Fibroblast of lung (primary cell): ENCODE measurements around the gene HID1.

Experiments
- CTCF ChIP-seq, 2 donors: IDR thresholded peaks in 1 of 2; conservative IDR thresholded peaks in 1 of 2; 1 replicate in 1 of 2; 2 replicates in 1 of 2; pipeline ENCODE4 v1.5.1; 2011 to 2012; ENCODE audit warnings: low read length in 2 of 2, control low read depth in 1 of 2, inconsistent platforms in 1 of 2, low read depth in 1 of 2, mild to moderate bottlenecking in 1 of 2
- EZH2 ChIP-seq: IDR thresholded peaks from 2 replicates; pipeline ENCODE4 v1.5.1; 2012; ENCODE audit warnings: low read length, control low read depth, mild to moderate bottlenecking; ENCODE audit errors: missing control alignments

- TF ChIP-seq CTCF (conservative IDR thresholded peaks at IDR 0.05 in 1 of 2, IDR thresholded peaks at IDR 0.05 in 1 of 2; ENCODE audit: low read depth in 1 of 2, low read length in 2 of 2), result no peak
- TF ChIP-seq EZH2, result no peak
Measured at GRCh38 chr17:74904687-74905409, 67.7 kb downstream of the HID1 start.
